ENCODE data around the gene UCHL5.

- TF ChIP-seq EZH2 (IDR thresholded peaks at IDR 0.05; ENCODE audit: insufficient read depth, poor library complexity, severe bottlenecking) (no peak), EZH2phosphoT487 (IDR thresholded peaks at IDR 0.05; ENCODE audit: insufficient read depth, low read depth) (no peak)
These were observed 91.8 kb downstream of the UCHL5 start for GRCh38 chr1:192967211-192967877.

Measured in GM23248 (cell line).